Measurements from ENCODE around the gene AKNA. TPM values are rescaled to one million over a fixed set of nuclear protein-coding genes. Genes with fewer than 3 reads are reported as not detected.

The AKNA gene
- total and polyA plus RNA-seq, 2 of the 8 experiments (the other 6 are each of a cell fraction or from before 2014, with no cell fraction given), result 21.0 to 27.4 TPM

- no peak for TF ChIP-seq CTCF (IDR thresholded peaks at IDR 0.05; ENCODE audit: control extremely low read depth in 1 of 3, insufficient read depth in 1 of 3, low read depth in 1 of 3, low read length in 3 of 3)
- no peak for TF ChIP-seq SP1 (IDR thresholded peaks at IDR 0.05; ENCODE audit: low read depth, low read length)
- TF ChIP-seq BACH1 (IDR thresholded peaks at IDR 0.05; ENCODE audit: low read length), result no peak
- no peak for TF ChIP-seq CREB1 (IDR thresholded peaks at IDR 0.05)
- TF ChIP-seq SP2 (IDR thresholded peaks at IDR 0.05; ENCODE audit: low read length), result no peak
- no peak for TF ChIP-seq RAD21 (IDR thresholded peaks at IDR 0.05 in 1 of 2, conservative IDR thresholded peaks at IDR 0.05 in 1 of 2; ENCODE audit: low read depth in 2 of 2, low read length in 2 of 2)
- TF ChIP-seq POLR2A (IDR thresholded peaks at IDR 0.05; ENCODE audit: control extremely low read depth in 1 of 2, low read depth in 2 of 2, low read length in 2 of 2), result no peak
- no peak for TF ChIP-seq MAX (IDR thresholded peaks at IDR 0.05)
- no peak for TF ChIP-seq CHD7 (IDR thresholded peaks at IDR 0.05; ENCODE audit: insufficient replicate concordance, low read length)
Measured at GRCh38 chr9:114313186-114313585, 74.6 kb downstream of the AKNA start (continued).
